Mesothelial cell of epicardium (in vitro differentiated cells): ENCODE data around the gene SLC9A1. TPM values are rescaled to one million over a fixed set of nuclear protein-coding genes. Genes with fewer than 3 reads are reported as not detected.

Source experiments
- DNase-seq, 2 experiments: peaks; one replicate each; pipeline ENCODE4 v3.0.0; 2021; ENCODE audit warnings: low spot score in 2 of 2; ENCODE audit not compliant: unreplicated experiment in 2 of 2
- H3K27ac Mint-ChIP-seq: 2 replicates; pipeline ENCODE4 v1.8.0; 2021; ENCODE audit warnings: mixed read lengths
- H3K27me3 Mint-ChIP-seq: 2 replicates; pipeline ENCODE4 v1.8.0; 2021; ENCODE audit warnings: low read depth, mixed read lengths
- H3K36me3 Mint-ChIP-seq: 2 replicates; pipeline ENCODE4 v1.8.0; 2021; ENCODE audit warnings: mixed read lengths
- H3K4me1 Mint-ChIP-seq: 2 replicates; pipeline ENCODE4 v1.8.0; 2021; ENCODE audit warnings: mixed read lengths
- H3K4me3 Mint-ChIP-seq: 2 replicates; pipeline ENCODE4 v1.8.0; 2021; ENCODE audit warnings: mild to moderate bottlenecking, moderate library complexity, mixed read lengths
- H3K9me3 Mint-ChIP-seq: 2 replicates; pipeline ENCODE4 v1.8.0; 2021; ENCODE audit warnings: mixed read lengths
- CTCF ChIP-seq: fragments of 200-600 bp; sonication (generic); IDR thresholded peaks from one replicate; pipeline ENCODE4 v1.5.0; 2021; ENCODE audit warnings: antibody characterized with exemption; ENCODE audit not compliant: unreplicated experiment
- total RNA-seq: library from RNA; stranded (reverse); gene quantifications from 3 replicates; pipeline ENCODE4 v1.2.1, GENCODE V29; 2021

The SLC9A1 gene
- total RNA-seq, 1 donor from 2014 or later = 33.9 TPM

GRCh38 chr1:27095576-27095975, 59.3 kb downstream of the SLC9A1 start:
- DNase-seq = no peak
- peaks cover 18% of the 10 kb centered on the region for H3K4me1 Mint-ChIP-seq
- H3K9me3 Mint-ChIP-seq = no peaks in the 10 kb centered on the region
- no peaks in the 10 kb centered on the region for H3K27me3 Mint-ChIP-seq
- H3K36me3 Mint-ChIP-seq = no peaks in the 10 kb centered on the region
- no peak overlapping the region for H3K4me3 Mint-ChIP-seq
- TF ChIP-seq CTCF = no peak
- H3K27ac Mint-ChIP-seq = no peak overlapping the region

GRCh38 chr1:27092888-27093287, 62.0 kb downstream of the SLC9A1 start:
- no peaks in the 10 kb centered on the region for H3K9me3 Mint-ChIP-seq
- TF ChIP-seq CTCF = no peak
- H3K27ac Mint-ChIP-seq = no peak overlapping the region
- no peak for DNase-seq
- H3K4me1 Mint-ChIP-seq = peaks cover 2% of the 10 kb centered on the region
- H3K27me3 Mint-ChIP-seq = no peaks in the 10 kb centered on the region
- no peak overlapping the region for H3K4me3 Mint-ChIP-seq
- H3K36me3 Mint-ChIP-seq = no peaks in the 10 kb centered on the region

GRCh38 chr1:27090911-27091310, 64.0 kb downstream of the SLC9A1 start:
- Mint-ChIP-seq H3K27ac (no peak overlapping the region), H3K27me3 (no peaks in the 10 kb centered on the region), H3K4me3 (no peak overlapping the region), H3K9me3 (no peaks in the 10 kb centered on the region), H3K4me1 (no peaks in the 10 kb centered on the region), H3K36me3 (no peaks in the 10 kb centered on the region)
- TF ChIP-seq CTCF = no peak
- no peak for DNase-seq

GRCh38 chr1:27087371-27088220, 67.3 kb downstream of the SLC9A1 start:
- TF ChIP-seq CTCF = no peak
- Mint-ChIP-seq H3K4me1 (no peaks in the 10 kb centered on the region), H3K27ac (no peak overlapping the region), H3K9me3 (peaks cover 6% of the 10 kb centered on the region), H3K4me3 (no peak overlapping the region), H3K36me3 (no peaks in the 10 kb centered on the region), H3K27me3 (no peaks in the 10 kb centered on the region)
- DNase-seq = no peak

- TF ChIP-seq CTCF = no peak
Measured at GRCh38 chr1:27086628-27087027, 68.3 kb downstream of the SLC9A1 start.

More at GRCh38 chr1:27086628-27087027, 68.3 kb downstream of the SLC9A1 start:
- Mint-ChIP-seq H3K36me3 (no peaks in the 10 kb centered on the region), H3K4me1 (no peaks in the 10 kb centered on the region), H3K27me3 (no peaks in the 10 kb centered on the region), H3K9me3 (peaks cover 6% of the 10 kb centered on the region), H3K4me3 (no peak overlapping the region), H3K27ac (no peak overlapping the region)
- DNase-seq = no peak
